DMS153 treated with DMSO at 0.1 percent for 48 hours (cell line): ENCODE results near the gene GDI2.
"Not testable (repeated sequence)": the region's sequence is repeated elsewhere in the genome, so short reads cannot be mapped to it uniquely, and the experiment has no call there.

Experiments used
- DNase-seq: peaks from one replicate; lab custom pipeline; 2025; ENCODE audit not compliant: unreplicated experiment; lab: John Stamatoyannopoulos, UW

The GDI2 gene

DNA sequence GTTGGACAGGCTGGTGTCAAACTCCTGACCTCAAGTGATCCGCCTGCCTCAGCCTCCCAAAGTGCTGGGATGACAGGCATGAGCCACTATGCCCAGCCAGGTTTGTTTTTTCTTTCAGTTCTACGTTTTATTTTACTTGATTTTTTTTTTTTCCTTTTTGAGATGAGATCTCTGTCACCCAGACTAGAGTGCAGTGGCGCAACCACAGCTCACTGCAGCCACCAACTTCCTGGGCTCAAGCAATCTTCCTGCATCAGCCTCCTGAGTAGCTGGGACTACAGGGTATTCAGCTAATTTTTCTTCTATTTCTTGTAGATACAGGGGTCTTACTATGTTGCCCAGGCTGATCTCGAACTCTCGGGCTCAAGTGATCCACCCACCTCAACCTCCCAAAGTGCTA, 24.3 kb downstream of the GDI2 start:
- DNase-seq, result no peak

DNA sequence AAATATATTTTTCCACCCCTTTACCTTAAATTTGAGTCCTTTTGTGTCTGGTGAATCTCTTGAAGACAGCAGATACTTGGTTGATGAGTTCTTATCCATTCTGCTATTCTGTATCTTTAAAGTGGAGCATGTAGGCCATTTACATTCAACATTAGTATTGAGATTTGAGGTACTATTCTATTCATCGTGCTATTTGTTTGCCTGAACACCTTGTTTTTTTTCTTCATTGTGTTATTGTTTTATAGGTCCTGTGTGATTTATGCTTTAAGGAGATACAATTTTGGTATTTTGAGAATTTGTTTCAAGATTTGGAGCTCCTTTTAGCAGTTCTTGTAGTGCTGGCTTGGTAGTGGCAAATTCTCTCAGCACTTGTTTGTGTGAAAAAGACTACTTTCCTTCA, 29.9 kb downstream of the GDI2 start:
- no peak for DNase-seq

DNA sequence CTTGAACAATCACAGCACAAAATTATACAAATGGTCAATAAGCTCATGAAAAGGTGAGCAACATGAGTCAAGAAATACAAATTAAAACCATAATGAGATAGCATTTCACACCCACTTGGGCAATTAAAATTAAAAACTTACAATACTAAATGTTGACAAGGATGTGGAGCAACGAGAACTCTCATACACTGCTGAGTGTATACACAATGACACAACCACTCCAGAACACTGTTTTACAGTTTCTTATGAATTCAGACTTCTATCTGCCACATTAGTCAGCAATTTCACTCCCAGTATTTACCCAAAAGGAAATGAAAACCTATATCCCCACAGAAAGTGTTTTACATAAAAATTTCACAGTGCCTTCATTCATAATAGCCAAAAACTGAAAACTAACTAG, 31.1 kb downstream of the GDI2 start:
- DNase-seq, result no peak

DNA sequence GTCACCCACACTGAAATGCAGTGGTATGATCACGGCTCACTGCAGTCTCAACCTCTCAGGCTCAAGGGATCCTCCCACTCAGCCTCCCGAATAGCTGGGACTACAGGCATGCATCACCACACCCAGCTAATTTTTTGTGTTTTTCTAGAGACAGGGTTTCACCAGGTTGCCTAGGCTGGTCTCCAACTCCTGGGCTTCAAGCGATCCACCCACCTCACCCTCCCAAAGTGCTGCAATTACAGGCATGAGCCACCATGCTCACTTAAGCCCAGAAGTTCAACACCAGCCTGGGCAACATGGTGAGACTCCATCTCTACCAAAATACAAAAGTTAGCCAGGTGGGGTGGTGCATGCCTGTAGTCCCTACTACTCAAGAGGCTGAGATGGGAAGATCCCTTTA, 33.5 kb downstream of the GDI2 start:
- no peak for DNase-seq

DNA sequence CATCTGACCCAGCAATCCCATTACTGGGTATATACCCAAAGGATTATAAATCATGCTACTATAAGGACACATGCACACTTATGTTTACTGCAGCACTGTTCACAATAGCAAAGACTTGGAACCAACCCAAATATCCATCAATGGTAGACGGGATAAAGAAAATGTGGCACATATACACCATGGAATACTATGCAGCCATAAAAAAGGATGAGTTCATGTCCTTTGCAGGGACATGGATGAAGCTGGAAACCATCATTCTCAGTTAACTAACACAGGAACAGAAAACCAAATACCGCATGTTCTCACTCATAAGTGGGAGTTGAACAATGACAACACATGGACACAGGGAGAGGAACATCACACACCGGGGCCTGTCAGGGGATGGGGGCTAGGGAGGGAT, 35.5 kb downstream of the GDI2 start:
- not testable (repeated sequence) for DNase-seq

DNA sequence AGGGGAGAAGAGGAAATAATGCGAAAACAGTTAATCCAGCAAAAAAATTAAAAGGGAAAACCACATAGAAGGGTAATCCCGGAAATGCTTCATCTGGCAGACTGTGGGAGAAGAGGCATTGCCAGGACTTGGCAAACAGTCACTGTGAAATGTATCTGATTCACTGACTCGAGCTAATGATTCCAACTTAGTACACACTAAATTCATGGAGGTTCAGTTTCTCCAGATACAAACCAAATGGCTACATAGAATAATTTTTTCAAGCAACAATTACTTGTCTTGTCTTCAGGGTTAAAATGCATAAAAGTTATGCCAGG, 36.4 kb downstream of the GDI2 start:
- DNase-seq, result no peak

DNA sequence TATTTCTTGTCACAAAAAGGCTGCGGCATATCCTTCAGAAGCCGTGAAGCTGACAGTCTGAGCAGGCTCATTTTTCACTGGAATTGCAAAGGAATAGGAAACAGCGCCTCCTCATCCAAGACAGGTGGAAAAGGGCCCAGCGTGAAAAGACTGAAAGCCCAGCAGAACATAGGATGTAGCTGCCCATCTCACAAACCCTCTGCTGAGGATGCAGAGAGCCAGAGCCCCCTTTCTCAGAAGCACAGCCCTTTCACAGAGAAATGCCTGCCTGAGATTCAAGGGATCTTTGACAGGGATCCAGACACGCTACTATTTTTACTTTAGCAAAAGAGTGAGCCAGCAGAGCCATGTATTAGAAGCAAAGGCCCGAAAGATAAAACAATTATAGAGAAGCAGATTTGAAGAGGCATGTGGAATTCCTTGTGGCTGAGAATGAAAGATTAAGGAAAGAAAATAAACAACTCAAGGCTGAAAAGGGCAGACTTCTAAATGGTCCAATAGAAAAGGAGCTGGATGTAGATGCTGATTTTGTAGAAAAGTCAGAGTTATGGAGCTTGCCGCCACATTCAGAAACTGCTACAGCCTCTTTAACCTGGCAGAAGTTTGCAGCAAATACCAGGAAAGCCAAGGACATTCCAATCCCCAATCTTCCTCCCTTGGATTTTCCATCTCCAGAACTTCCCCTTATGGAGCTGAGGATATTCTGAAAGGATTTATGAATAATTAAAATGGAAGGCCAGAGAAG, 36.9 kb downstream of the GDI2 start:
- no peak for DNase-seq

DNA sequence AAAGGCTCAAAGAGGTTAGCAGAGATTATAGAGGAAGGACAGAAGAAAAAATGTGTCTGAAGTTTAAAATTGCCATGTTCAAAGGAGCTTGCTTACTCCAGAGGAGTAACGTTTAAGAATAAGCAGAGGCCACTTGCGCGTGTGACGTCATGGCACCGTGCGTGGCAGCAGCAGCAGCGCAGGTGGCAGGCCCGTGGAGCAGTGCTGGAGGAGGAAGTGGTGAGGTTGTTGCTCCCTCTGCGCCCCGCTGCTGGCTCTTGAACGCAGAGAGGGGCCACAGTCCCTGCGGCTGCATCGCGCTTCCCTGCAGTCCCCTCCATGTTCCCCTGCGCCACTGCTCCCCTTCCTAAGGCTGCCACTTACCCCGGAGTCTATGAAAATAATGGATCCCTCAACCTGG, 37.5 kb downstream of the GDI2 start:
- no peak for DNase-seq

DNA sequence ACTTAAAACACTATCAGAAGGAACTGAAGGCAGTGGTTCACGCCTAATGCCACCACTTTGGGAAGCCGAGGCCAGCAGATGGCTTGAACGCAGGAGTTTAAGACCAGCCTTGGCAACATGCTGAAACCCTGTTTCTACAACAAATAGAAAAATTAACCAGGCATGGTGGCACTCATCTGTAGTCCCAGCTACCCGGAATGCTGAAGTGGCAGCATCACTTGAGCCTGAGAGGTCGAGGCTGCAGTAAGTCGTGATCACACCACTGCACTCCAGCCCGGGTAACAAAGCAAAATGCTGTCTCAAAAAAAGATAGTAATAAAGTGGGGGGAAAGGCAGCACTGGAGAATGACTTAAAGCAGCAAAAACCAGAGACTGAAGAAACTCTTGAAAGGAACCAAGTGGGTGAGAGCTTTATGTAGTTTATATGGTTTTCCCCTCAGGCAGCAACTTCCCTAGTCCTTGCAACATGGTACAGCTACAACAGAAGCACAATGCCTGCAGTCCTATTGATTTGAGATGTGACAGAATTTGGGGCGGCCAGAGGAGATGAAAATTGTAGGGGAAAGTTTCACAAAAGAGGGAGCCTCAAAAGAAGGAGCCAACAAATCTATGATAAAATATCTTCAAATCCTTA, 38.1 kb downstream of the GDI2 start:
- no peak for DNase-seq

DNA sequence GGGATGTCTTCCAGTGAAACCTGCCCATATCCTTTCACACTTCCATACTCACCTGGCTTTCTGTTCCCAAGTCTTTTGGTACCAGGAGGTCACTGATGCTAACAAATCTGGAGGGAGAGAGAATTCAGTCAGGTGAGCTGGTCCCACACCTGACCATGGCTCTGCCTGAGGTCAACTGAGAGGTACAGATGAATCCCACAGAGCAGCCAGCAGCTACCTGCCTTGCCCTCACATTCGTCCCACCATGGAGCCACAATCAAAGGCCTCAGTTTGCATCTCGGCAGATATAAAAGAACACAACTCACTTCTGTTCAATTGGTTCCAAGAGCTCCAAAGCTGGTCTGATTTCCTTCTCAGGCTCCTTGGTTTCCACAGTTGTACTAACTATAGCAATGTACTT, 47.0 kb downstream of the GDI2 start:
- DNase-seq, result no peak

DNA sequence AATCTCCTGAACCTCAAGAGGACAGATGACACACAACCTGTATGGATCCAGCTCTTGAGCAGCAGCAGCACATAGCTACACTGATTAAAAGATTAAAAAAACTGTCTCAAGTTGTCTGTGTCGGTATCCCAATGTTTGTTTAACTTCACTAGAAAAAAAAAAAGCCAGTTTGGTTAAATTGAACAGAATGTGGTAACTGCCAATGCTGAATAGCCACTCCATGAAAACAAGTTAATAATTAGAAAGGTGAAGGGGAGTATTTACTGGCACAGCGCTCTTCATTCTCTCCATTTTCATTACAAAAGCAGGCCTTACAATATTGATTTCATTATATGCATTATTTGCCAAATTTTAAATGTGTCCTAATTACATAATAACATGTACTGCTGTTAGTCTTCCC, 47.6 kb downstream of the GDI2 start:
- DNase-seq, result no peak

DNA sequence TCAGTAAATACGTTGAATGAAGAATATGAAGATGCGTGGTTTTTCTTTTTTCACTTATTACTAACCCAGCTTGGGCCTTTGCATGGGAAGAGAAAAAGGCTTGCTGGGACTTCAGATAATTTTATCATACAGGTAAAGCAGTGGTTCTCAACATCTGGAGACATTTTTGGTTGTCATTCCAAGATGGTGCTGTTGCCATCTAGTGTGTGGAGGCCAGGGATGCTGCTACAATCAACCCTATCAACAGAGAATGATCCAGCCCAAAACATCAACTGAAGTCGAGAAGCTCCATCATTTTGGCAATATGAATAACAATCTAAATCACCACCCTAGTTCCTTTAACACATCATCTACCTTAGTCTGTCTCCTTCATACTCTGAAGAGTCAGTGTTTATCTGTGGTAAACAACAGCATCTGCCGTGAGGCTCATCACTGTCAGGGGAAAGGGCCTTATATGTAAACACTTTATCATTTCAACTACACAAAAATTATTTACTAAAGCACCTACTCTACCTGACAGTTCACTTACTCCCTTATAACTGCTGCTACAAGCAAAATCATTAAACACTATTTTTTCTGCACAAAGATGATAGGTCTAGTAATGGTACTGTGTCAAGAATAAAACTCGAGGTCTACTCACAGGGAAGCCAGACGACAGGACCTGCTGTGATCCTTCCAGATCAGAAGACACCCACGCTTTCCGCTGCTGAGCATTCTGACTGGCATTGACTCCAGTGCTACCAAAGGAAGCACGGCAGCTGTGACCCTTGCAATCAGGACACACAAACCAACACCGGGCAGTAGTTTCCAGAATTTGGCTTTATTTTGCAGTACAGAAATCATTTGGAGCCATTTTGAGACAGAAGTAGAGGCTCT, 48.6 kb downstream of the GDI2 start:
- no peak for DNase-seq

DNA sequence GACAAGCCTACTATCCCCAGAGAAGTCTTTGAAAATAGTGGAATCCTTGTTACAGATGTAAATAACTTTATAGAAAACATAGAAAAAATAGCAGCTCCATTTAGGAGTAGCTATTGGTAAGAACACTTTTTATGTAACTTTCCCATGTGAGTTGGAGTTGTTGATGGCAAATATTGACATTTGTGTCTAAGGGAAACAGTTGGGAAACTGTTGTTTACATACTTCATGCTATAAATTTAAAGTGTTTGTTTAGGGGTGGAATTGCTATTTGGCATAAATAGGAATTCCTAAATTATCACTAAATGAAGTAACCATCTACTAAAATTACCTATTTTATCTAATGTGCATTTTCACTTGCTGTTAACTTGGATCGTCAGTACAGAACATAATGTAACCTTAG, 50.7 kb downstream of the GDI2 start:
- DNase-seq, result no peak

DNA sequence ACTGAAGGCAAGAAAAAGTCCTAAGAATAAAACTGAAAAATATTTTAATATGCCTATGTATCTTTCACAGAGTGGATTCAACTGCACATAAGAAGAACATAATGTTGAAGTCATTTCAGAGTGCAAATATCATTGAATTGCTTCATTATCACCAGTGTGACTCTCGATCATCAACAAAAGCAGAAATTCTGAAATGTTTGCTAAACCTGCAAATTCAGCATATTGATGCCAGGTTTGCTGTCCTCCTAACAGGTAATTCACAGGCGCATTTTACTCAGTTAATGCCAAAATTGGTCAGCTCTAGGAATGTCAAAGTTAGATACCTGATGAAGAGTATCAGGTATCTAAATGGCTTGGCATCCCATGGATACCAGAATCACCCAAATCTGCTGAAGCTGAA, 52.0 kb downstream of the GDI2 start:
- DNase-seq, result no peak

DNA sequence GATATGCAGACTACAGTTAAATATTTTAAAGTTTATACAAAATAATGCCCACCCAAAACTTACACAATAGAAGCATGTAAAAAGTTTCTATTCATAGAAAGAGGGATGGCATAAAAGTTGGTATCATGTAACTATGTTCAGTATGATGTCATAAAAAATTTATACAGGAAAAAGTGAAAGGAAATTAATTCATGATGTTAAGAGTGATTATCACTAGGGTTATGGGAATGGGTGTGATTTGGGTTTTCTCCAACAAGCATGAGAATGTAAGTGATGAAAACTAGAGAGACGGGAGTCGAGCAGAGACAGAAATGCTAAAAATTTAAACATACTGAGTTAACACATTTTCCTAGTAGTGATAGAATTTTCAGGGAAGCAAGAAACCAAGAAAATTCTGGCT, 52.7 kb downstream of the GDI2 start:
- no peak for DNase-seq

DNA sequence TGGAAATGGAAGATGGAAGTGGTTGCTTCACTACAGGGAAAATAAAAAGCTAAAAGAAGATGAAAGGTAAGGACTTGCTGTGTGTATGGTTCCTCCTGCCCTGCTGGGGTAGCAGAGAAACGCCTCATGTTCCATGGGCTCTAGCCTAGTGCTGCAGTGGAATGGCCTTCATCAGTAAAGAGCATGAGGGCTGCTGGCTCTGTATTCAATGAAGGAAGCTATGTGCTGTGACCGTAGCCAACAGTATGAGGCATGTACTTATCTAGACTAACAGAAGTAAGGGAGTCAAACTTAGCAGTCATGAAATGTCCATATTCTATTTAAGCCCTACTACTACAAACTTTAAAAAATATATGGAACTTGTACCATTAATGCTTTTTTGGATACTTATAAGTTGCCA, 54.3 kb downstream of the GDI2 start:
- no peak for DNase-seq

DNA sequence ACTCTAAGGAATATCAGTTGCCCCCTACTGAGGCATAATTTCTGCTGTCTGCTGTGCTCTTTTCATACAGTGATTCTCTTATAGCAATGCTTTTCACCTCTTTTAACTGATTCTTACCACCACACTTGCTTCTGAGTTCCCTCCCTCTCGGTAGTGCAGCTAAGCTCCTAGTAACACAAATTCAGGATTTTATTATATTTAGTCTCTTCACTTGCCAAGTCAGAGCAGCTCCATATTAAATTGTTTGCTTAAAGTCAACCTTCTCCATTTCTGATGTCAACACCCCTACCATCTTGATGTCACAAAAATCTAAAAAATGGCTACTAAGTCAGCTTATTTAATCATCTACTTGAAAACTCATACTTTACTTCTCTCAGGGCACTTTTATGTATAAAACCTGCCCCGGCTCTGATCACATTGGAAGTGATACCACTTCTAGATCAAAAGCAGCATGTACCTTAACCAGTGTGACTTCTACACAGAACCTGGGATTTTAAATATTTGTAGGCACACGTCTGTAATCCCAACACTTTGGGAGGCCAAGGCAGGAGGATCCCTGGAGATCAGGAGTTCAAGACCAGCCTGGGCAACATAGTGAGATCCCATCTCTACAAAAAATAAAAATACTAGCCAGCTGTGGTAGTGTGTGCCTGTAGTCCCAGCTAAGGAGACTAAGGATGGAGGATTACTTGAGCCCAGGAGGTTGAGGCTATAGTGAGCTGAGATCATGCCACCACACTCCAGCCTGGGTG, 55.3 kb downstream of the GDI2 start:
- no peak for DNase-seq

DNA sequence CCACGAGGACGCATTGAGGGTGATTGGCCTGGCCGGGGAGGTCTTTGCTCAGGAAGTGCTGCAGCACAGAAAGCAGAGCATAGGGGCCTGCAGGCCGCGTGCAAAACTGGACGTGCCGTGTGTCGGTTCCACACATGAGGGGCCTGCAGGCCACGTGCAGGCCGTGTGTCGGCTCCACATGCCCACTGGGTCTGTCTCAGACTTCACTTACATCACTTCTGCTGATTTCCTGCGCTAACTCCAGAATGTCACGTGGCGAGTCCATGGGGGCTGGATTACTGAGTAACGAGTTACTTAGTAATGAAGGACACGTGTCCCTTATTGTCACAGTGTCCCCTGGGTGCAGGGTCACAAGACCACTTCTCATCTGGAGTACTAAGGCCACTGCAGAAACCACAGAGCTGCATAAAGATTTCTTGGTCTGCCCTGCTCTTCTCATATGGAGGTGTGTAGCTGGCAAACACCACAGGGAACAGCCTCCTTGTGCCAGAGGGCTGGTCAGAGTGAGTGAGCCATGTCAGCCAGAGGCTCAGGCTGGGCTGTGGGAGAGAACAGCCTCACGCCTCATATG, 60.8 kb downstream of the GDI2 start:
- DNase-seq, result no peak

DNA sequence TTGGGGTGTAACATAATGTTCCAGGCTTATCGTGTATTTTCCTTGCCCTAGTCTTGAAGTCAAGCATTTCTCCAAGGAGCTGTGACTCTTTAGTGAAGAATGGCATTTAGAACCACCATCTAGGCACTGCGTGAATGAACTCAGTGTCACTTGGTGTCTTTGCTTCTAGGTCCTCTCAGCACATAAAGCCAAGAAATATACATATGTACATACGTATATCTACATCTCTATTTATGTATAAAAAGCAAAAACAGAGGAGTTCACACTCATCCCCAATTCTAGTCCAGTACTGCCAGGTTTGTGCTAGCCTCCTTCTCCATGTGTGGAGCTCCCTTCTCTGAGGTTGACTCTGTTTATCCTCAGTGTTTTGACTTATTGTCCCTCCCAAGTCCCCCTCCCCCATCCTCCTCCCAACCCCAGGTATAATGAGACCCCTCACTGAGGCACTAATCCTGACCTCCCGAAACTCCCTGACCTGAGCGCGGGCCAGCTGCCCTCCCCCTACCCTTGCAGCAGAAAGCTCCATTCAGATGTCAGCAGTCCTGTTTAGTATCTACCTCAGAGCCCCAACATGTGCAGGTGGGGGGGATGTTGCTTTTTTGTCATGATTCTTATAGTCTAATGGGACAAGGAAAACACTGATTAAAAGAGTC, 61.5 kb downstream of the GDI2 start:
- no peak for DNase-seq

DNA sequence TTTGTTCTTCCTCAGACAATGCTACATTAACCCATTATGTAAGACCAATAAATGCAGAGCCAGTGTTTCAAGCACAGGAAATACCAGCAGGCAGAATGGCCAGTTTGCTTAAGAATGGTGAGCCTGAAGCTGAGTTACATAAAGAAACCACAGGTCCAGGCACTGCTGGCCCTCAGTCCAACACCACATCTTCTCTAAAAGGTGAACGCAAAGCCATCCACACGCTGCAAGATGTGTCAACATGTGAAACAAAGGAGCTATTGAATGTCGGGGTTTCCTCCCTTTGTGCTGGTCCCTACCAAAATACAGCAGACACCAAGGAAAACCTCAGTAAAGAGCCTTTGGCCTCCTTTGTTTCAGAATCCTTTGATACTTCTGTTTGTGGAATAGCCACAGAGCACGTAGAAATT, 64.8 kb downstream of the GDI2 start:
- no peak for DNase-seq

DNA sequence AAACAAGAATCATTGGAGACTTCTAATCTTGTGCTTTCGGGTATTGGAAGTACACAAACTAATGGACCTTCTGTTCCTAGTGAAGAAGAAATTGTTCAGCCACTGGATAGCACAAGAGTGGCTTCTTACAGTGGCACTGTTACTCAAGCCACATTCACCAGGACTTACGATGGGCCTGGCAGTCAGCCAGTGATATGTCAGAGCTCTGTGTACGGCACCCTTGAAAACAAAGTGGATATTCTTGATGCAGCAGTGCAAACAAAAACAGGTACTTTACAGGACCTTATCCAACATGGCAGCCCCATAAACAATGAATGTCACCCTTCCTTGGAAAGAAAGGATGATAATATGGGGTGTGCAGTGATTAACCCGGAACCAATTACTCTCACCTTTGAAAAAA, 67.0 kb downstream of the GDI2 start:
- no peak for DNase-seq
